Measurements from ENCODE around the gene TRIP13. TPM values are rescaled to one million over a fixed set of nuclear protein-coding genes. Genes with fewer than 3 reads are reported as not detected.

The TRIP13 gene
- total RNA-seq, 1 experiment from 2014 or later, result 42.6 TPM

GRCh38 chr5:891837-892393 is 769 bp upstream of the TRIP13 start:
- H3K4me2 ChIP-seq (ENCODE audit: insufficient read depth, insufficient read length, low read length), result peak overlapping the region; percentile 82

More at GRCh38 chr5:891837-892393, 769 bp upstream of the TRIP13 start:
- Histone ChIP-seq H2AK5ac (ENCODE audit: insufficient read length, low read length) (no peak overlapping the region), H3K18ac (ENCODE audit: insufficient read length, low read depth, low read length) (peak overlapping the region; percentile 72), H3T11ph (ENCODE audit: low read length) (no peak overlapping the region), H3K27ac (ENCODE audit: insufficient read length, low read depth, low read length) (no peak overlapping the region), H2AFZ (ENCODE audit: low read length) (no peak overlapping the region), H3K9ac (ENCODE audit: extremely low read depth, insufficient read length, low read length) (peak overlapping the region; percentile 84), H2BK5ac (ENCODE audit: insufficient read length, low read length) (no peak overlapping the region), H3K79me2 (ENCODE audit: insufficient read depth, low read length) (peaks cover 12% of the 10 kb centered on the region; the same call in 1 of the 2 replicates), H2BK20ac (ENCODE audit: low read depth, low read length, poor library complexity, severe bottlenecking) (no peak overlapping the region), H3K79me1 (ENCODE audit: insufficient read depth, low read depth, low read length, poor library complexity, severe bottlenecking) (peaks cover 6% of the 10 kb centered on the region), H4K8ac (replicated peaks; ENCODE audit: insufficient read length, low read depth, low read length) (no peak overlapping the region), H3K23me2 (ENCODE audit: insufficient read length, low read depth, low read length, poor library complexity, severe bottlenecking) (peaks cover 10% of the 10 kb centered on the region), H3K23ac (ENCODE audit: insufficient read length, low read depth, low read length) (no peak overlapping the region), H3K56ac (ENCODE audit: insufficient read length, low read depth, low read length) (no peak overlapping the region), H3K27me3 (ENCODE audit: insufficient read depth, low read length) (no peaks in the 10 kb centered on the region), H2BK15ac (ENCODE audit: low read depth, low read length) (no peak overlapping the region), H3K9me3 (ENCODE audit: control insufficient read depth, low read depth, low read length) (no peaks in the 10 kb centered on the region), H3K4me1 (ENCODE audit: insufficient read depth, low read length) (no peaks in the 10 kb centered on the region), H4K91ac (ENCODE audit: insufficient read length, low read depth, low read length) (no peak overlapping the region), H2BK12ac (ENCODE audit: insufficient read length, low read depth, low read length) (no peak overlapping the region), H4K5ac (ENCODE audit: insufficient read length, low read depth, low read length) (no peak overlapping the region), H2BK120ac (ENCODE audit: low read depth, low read length, poor library complexity, severe bottlenecking) (no peak overlapping the region), H3K4ac (ENCODE audit: low read depth, low read length) (no peak overlapping the region), H4K20me1 (ENCODE audit: control insufficient read depth, insufficient read depth, insufficient read length) (no peaks in the 10 kb centered on the region), H3K14ac (ENCODE audit: insufficient read depth, low read length) (peak overlapping the region; percentile 96)
- no peak for TF ChIP-seq CTCF (conservative IDR thresholded peaks at IDR 0.05)
- H3K27ac Mint-ChIP-seq, result peak overlapping the region; percentile 61 to 96 (median 65)
- no peaks in the 10 kb centered on the region for H3K27me3 Mint-ChIP-seq (ENCODE audit: low read depth)
- peaks cover 16 to 18% of the 10 kb centered on the region in 2 experiments for H3K4me1 Mint-ChIP-seq
- peaks cover 57 to 85% (median 75%) of the 10 kb centered on the region in 3 experiments for H3K36me3 Mint-ChIP-seq (ENCODE audit: insufficient read depth in 1 of 3, low read depth in 3 of 3)
- WGBS (ENCODE audit: extremely low coverage, insufficient read length, low lambda C conversion rate), result no CpG with 5 or more reads among the region's 25 CpGs
- DNase-seq, result no peak
- H3K4me3 Mint-ChIP-seq, result peak overlapping the region; percentile 92
- H3K9me3 Mint-ChIP-seq, result no peaks in the 10 kb centered on the region

Data from H9 (cell line).